GM23338 (cell line): ENCODE measurements around the gene CCDC138. TPM values are rescaled to one million over a fixed set of nuclear protein-coding genes. Genes with fewer than 3 reads are reported as not detected.

ENCODE experiments used
- ATAC-seq: fragments of 200-7000 bp; cut with Tn5 transposase; 3 replicates; pipeline ENCODE4 v1.9.1; 2020
- DNase-seq: peaks from one replicate; pipeline ENCODE4 v3.0.0-alpha.2; 2015; ENCODE audit warnings: low spot score
- H2AFZ ChIP-seq: fragments of 200-600 bp; sonication (generic); 2 replicates; pipeline ENCODE4 v1.8.0; 2016; ENCODE audit warnings: antibody characterized with exemption, mild to moderate bottlenecking, moderate library complexity
- H3F3A ChIP-seq: fragments of 200-600 bp; sonication (generic); replicated peaks from 2 replicates; pipeline ENCODE4 v1.8.0; 2017; ENCODE audit warnings: antibody characterized with exemption, mixed run types, low read depth
- H3K27ac ChIP-seq: fragments of 200-600 bp; sonication (generic); 2 replicates; pipeline ENCODE4 v1.6.1; 2016; ENCODE audit warnings: low read depth
- H3K27me3 ChIP-seq: fragments of 200-600 bp; sonication (generic); 2 replicates; pipeline ENCODE4 v1.8.0; 2016; ENCODE audit warnings: mild to moderate bottlenecking, mixed run types, moderate library complexity; ENCODE audit not compliant: insufficient read depth
- H3K36me3 ChIP-seq: fragments of 200-600 bp; sonication (generic); 2 replicates; pipeline ENCODE4 v1.8.0; 2016; ENCODE audit warnings: mild to moderate bottlenecking; ENCODE audit not compliant: insufficient read depth
- H3K4me1 ChIP-seq: fragments of 200-600 bp; sonication (generic); 2 replicates; pipeline ENCODE4 v1.8.0; 2016; ENCODE audit warnings: mild to moderate bottlenecking, moderate library complexity; ENCODE audit not compliant: insufficient read depth
- H3K4me2 ChIP-seq: fragments of 200-600 bp; sonication (generic); 2 replicates; pipeline ENCODE4 v1.7.1; 2017; ENCODE audit warnings: mixed run types
- H3K4me3 ChIP-seq: fragments of 200-600 bp; sonication (generic); 2 replicates; pipeline ENCODE4 v1.6.1; 2016; ENCODE audit warnings: mixed run types
- H3K79me2 ChIP-seq: fragments of 200-600 bp; sonication (generic); replicated peaks from 2 replicates; pipeline ENCODE4 v1.8.0; 2017; ENCODE audit warnings: mild to moderate bottlenecking; ENCODE audit not compliant: insufficient read depth
- H3K9me2 ChIP-seq: fragments of 200-600 bp; sonication (generic); 2 replicates; pipeline ENCODE4 v1.8.0; 2017; ENCODE audit not compliant: insufficient read depth
- H4K20me1 ChIP-seq: fragments of 200-600 bp; sonication (generic); replicated peaks from 2 replicates; pipeline ENCODE4 v1.8.0; 2017; ENCODE audit warnings: mild to moderate bottlenecking; ENCODE audit not compliant: insufficient read depth
- H3K27ac Mint-ChIP-seq: 2 replicates; pipeline ENCODE4 v1.8.0; 2020; ENCODE audit warnings: inconsistent platforms, mild to moderate bottlenecking, moderate library complexity, mixed read lengths
- H3K27me3 Mint-ChIP-seq: 3 replicates; pipeline ENCODE4 v1.8.0; 2022; ENCODE audit warnings: low read depth, mild to moderate bottlenecking, moderate library complexity, mixed read lengths, inconsistent platforms; ENCODE audit not compliant: insufficient read depth, poor library complexity
- H3K36me3 Mint-ChIP-seq: 3 replicates; pipeline ENCODE4 v1.8.0; 2021; ENCODE audit warnings: low read depth, mild to moderate bottlenecking, inconsistent platforms, moderate library complexity, mixed read lengths
- H3K4me1 Mint-ChIP-seq: 3 replicates; pipeline ENCODE4 v1.8.0; 2020; ENCODE audit warnings: mild to moderate bottlenecking, inconsistent platforms, mixed read lengths
- H3K4me3 Mint-ChIP-seq: 3 replicates; pipeline ENCODE4 v1.8.0; 2021; ENCODE audit warnings: moderate library complexity, mild to moderate bottlenecking, inconsistent platforms, mixed read lengths
- H3K9me3 Mint-ChIP-seq: 3 replicates; pipeline ENCODE4 v1.8.0; 2020; ENCODE audit warnings: moderate library complexity, mild to moderate bottlenecking, inconsistent platforms, mixed read lengths
- CREB1 ChIP-seq: fragments of 250-450 bp; sonication (Bioruptor Pico); IDR thresholded peaks from 2 replicates; pipeline ENCODE4 v1.5.0; 2020; ENCODE audit warnings: low read depth, mild to moderate bottlenecking, moderate library complexity
- EZH2 ChIP-seq: fragments of 200-600 bp; sonication (generic); IDR thresholded peaks from one replicate; pipeline ENCODE4 v1.8.0; 2017; ENCODE audit warnings: antibody characterized with exemption, mild to moderate bottlenecking, low read depth; ENCODE audit not compliant: unreplicated experiment
- EZH2phosphoT487 ChIP-seq: fragments of 200-600 bp; sonication (generic); IDR thresholded peaks from one replicate; pipeline ENCODE4 v1.8.1; 2018; ENCODE audit warnings: antibody characterized with exemption; ENCODE audit not compliant: unreplicated experiment
- JUNB ChIP-seq: IDR thresholded peaks from one replicate; pipeline ENCODE4 v1.6.1; 2016; ENCODE audit warnings: antibody characterized with exemption; ENCODE audit not compliant: unreplicated experiment
- NANOG ChIP-seq: IDR thresholded peaks from 2 replicates; pipeline ENCODE4 v1.6.1; 2016; ENCODE audit warnings: antibody characterized with exemption, borderline replicate concordance
- POLR2AphosphoS5 ChIP-seq: IDR thresholded peaks from 2 replicates; pipeline ENCODE4 v1.6.1; 2016; ENCODE audit warnings: antibody characterized with exemption, low read depth
- ZNF114 ChIP-seq: fragments of 250-450 bp; sonication (Bioruptor Pico); IDR thresholded peaks from 2 replicates; pipeline ENCODE4 v1.5.0; 2020; ENCODE audit warnings: mild to moderate bottlenecking, moderate library complexity
- ZNF331 ChIP-seq: fragments of 250-450 bp; sonication (Bioruptor Pico); IDR thresholded peaks from 2 replicates; pipeline ENCODE4 v1.5.0; 2020; ENCODE audit warnings: low read depth, mild to moderate bottlenecking, moderate library complexity
- polyA plus RNA-seq: library from polyadenylated mRNA; unstranded; fragments of >200 nt; fragmentation: Nextera tagmentation; extraction: Ambion mirVana; gene quantifications from 2 replicates; pipeline ENCODE4 v1.2.1, GENCODE V29; 2016
- total RNA-seq: library from RNA; depleted of rRNA; stranded (reverse); fragments of >200 nt; shearing (Covaris generic); gene quantifications from 2 replicates; pipeline ENCODE4 v1.2.3, GENCODE V29; 2014
- TF ChIP-seq, protein P1 (sequence below): fragments of 250-450 bp; sonication (Bioruptor Pico); IDR thresholded peaks from 2 replicates; pipeline ENCODE4 v1.5.0; 2020; ENCODE audit warnings: mild to moderate bottlenecking, moderate library complexity
- TF ChIP-seq, protein P2 (sequence below): IDR thresholded peaks from 2 replicates; pipeline ENCODE4 v1.6.1; 2016; ENCODE audit warnings: antibody characterized with exemption
- TF ChIP-seq, protein P3 (sequence below), 2 experiments: fragments of 200-600 bp in 1 of 2; sonication (generic) in 1 of 2; conservative IDR thresholded peaks; 2 replicates each; pipeline versions ENCODE4 v1.5.1 to v1.6.1; 2016 to 2017; ENCODE audit warnings: antibody characterized with exemption in 2 of 2, low read depth in 2 of 2, mild to moderate bottlenecking in 2 of 2, moderate library complexity in 1 of 2

CCDC138 gene
- total and polyA plus RNA-seq, 2 experiments from 2014 or later: 30.8 to 31.6 TPM

DNA sequence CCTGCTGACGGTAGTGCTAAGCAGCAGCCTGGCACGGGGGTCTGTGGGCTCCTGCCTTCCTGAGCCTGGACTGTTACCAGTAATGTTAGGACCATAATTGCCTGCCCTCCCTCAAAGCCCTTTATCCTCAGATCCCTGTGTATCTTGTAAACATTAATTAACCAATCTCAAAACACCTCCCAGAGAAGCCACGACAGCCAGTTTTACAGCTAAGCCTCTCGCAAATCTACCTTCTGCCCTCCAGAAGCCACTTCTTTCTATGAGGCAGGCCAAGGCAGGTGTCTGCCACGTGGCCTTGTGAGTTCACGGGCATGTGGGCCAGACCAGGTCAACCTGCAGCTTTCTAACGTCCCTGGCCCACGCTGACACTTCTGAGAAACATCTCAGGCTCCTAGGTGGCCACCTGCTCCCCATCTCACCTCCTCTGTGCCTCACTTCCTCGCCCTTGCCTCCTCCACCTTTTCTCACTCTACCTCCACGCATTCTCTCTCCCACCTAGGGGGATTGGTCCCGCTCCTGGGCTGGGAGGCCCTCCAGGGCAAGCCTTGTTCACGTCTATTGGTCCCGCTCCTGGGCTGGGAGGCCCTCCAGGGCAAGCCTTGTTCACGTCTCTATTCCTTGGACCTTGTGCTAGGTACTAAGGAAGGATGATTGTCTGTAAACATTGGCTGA lies 138.1 kb downstream of the CCDC138 start (continued):
- TF ChIP-seq, protein P1, sequence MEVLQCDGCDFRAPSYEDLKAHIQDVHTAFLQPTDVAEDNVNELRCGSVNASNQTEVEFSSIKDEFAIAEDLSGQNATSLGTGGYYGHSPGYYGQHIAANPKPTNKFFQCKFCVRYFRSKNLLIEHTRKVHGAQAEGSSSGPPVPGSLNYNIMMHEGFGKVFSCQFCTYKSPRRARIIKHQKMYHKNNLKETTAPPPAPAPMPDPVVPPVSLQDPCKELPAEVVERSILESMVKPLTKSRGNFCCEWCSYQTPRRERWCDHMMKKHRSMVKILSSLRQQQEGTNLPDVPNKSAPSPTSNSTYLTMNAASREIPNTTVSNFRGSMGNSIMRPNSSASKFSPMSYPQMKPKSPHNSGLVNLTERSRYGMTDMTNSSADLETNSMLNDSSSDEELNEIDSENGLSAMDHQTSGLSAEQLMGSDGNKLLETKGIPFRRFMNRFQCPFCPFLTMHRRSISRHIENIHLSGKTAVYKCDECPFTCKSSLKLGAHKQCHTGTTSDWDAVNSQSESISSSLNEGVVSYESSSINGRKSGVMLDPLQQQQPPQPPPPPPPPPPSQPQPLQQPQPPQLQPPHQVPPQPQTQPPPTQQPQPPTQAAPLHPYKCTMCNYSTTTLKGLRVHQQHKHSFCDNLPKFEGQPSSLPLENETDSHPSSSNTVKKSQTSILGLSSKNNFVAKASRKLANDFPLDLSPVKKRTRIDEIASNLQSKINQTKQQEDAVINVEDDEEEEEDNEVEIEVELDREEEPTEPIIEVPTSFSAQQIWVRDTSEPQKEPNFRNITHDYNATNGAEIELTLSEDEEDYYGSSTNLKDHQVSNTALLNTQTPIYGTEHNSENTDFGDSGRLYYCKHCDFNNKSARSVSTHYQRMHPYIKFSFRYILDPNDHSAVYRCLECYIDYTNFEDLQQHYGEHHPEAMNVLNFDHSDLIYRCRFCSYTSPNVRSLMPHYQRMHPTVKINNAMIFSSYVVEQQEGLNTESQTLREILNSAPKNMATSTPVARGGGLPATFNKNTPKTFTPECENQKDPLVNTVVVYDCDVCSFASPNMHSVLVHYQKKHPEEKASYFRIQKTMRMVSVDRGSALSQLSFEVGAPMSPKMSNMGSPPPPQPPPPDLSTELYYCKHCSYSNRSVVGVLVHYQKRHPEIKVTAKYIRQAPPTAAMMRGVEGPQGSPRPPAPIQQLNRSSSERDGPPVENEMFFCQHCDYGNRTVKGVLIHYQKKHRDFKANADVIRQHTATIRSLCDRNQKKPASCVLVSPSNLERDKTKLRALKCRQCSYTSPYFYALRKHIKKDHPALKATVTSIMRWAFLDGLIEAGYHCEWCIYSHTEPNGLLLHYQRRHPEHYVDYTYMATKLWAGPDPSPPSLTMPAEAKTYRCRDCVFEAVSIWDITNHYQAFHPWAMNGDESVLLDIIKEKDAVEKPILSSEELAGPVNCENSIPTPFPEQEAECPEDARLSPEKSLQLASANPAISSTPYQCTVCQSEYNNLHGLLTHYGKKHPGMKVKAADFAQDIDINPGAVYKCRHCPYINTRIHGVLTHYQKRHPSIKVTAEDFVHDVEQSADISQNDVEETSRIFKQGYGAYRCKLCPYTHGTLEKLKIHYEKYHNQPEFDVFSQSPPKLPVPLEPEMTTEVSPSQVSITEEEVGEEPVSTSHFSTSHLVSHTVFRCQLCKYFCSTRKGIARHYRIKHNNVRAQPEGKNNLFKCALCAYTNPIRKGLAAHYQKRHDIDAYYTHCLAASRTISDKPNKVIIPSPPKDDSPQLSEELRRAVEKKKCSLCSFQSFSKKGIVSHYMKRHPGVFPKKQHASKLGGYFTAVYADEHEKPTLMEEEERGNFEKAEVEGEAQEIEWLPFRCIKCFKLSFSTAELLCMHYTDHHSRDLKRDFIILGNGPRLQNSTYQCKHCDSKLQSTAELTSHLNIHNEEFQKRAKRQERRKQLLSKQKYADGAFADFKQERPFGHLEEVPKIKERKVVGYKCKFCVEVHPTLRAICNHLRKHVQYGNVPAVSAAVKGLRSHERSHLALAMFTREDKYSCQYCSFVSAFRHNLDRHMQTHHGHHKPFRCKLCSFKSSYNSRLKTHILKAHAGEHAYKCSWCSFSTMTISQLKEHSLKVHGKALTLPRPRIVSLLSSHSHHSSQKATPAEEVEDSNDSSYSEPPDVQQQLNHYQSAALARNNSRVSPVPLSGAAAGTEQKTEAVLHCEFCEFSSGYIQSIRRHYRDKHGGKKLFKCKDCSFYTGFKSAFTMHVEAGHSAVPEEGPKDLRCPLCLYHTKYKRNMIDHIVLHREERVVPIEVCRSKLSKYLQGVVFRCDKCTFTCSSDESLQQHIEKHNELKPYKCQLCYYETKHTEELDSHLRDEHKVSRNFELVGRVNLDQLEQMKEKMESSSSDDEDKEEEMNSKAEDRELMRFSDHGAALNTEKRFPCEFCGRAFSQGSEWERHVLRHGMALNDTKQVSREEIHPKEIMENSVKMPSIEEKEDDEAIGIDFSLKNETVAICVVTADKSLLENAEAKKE: no peak
- TF ChIP-seq POLR2AphosphoS5 (no peak), CREB1 (no peak), EZH2phosphoT487 (no peak)
- TF ChIP-seq, protein P2, sequence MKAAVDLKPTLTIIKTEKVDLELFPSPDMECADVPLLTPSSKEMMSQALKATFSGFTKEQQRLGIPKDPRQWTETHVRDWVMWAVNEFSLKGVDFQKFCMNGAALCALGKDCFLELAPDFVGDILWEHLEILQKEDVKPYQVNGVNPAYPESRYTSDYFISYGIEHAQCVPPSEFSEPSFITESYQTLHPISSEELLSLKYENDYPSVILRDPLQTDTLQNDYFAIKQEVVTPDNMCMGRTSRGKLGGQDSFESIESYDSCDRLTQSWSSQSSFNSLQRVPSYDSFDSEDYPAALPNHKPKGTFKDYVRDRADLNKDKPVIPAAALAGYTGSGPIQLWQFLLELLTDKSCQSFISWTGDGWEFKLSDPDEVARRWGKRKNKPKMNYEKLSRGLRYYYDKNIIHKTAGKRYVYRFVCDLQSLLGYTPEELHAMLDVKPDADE: no peak

DNA sequence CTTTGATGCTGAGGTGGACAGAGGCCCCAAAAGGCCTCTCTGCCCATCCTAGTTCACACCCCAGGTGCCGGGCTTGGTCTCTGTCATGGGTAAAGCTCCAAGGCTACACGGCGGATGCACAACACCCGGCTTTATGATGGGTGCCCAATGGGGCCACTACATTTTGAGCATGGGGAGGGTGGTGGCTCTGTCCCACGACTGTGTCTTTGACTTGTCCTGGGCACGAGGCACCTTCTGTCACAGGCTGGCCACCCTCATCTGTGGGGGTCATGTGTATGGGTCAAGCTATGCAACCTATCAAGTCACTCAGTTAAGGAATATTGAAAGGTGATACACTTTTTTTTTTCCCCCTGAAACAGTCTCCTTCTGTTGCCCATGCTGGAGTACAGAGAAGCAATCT lies 138.7 kb downstream of the CCDC138 start:
- Mint-ChIP-seq H3K27me3 (peaks cover 9% of the 10 kb centered on the region), H3K9me3 (no peaks in the 10 kb centered on the region), H3K4me3 (no peak overlapping the region), H3K27ac (no peak overlapping the region), H3K4me1 (peaks cover 6% of the 10 kb centered on the region; the same call in 2 of the 3 replicates), H3K36me3 (no peaks in the 10 kb centered on the region)
- Histone ChIP-seq H3K4me3 (no peak overlapping the region), H3K36me3 (no peaks in the 10 kb centered on the region), H3K79me2 (no peaks in the 10 kb centered on the region), H3K27me3 (no peaks in the 10 kb centered on the region), H2AFZ (no peak overlapping the region; the same call in 1 of the 2 replicates), H3K4me1 (no peaks in the 10 kb centered on the region), H3K4me2 (no peak overlapping the region), H3K27ac (no peak overlapping the region), H3K9me2 (no peaks in the 10 kb centered on the region), H4K20me1 (no peaks in the 10 kb centered on the region), H3F3A (no peaks in the 10 kb centered on the region)
- ATAC-seq: no peak
- DNase-seq: no peak
- TF ChIP-seq ZNF331 (no peak), JUNB (no peak), EZH2phosphoT487 (no peak), EZH2 (no peak), NANOG (no peak), ZNF114 (CRISPR knock-in tag) (no peak)
- TF ChIP-seq, protein P3, sequence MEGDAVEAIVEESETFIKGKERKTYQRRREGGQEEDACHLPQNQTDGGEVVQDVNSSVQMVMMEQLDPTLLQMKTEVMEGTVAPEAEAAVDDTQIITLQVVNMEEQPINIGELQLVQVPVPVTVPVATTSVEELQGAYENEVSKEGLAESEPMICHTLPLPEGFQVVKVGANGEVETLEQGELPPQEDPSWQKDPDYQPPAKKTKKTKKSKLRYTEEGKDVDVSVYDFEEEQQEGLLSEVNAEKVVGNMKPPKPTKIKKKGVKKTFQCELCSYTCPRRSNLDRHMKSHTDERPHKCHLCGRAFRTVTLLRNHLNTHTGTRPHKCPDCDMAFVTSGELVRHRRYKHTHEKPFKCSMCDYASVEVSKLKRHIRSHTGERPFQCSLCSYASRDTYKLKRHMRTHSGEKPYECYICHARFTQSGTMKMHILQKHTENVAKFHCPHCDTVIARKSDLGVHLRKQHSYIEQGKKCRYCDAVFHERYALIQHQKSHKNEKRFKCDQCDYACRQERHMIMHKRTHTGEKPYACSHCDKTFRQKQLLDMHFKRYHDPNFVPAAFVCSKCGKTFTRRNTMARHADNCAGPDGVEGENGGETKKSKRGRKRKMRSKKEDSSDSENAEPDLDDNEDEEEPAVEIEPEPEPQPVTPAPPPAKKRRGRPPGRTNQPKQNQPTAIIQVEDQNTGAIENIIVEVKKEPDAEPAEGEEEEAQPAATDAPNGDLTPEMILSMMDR (conservative IDR thresholded peaks at IDR 0.05; ENCODE audit: low read depth in 2 of 2): no peak
